Suprapubic skin (tissue), 4 donors: Measurements from ENCODE around the gene FBLN1.
A peak's percentile ranks its signal among the peaks of the same experiment; 100 is the strongest.

Experiments used
- CTCF ChIP-seq, 2 donors: fragments of 200-600 bp in 1 of 2; fragments of 450-650 bp in 1 of 2; sonication (generic) in 1 of 2; IDR thresholded peaks; one replicate each; pipeline ENCODE4 v1.5.1; 2016 to 2019; ENCODE audit warnings: antibody characterized with exemption in 2 of 2, mild to moderate bottlenecking in 1 of 2, moderate library complexity in 1 of 2
- EP300 ChIP-seq: sonication (generic); formaldehyde crosslinking; IDR thresholded peaks from one replicate; pipeline ENCODE4 v1.6.1; 2017; ENCODE audit warnings: antibody characterized with exemption
- POLR2A ChIP-seq, 2 donors: fragments of 450-650 bp; IDR thresholded peaks; one replicate each; pipeline ENCODE4 v1.6.1; 2017; ENCODE audit warnings: antibody characterized with exemption in 2 of 2, mild to moderate bottlenecking in 2 of 2, moderate library complexity in 2 of 2
- POLR2AphosphoS5 ChIP-seq, 3 donors: sonication (generic); formaldehyde crosslinking; IDR thresholded peaks; one replicate each; pipeline ENCODE4 v1.6.1; 2017; ENCODE audit warnings: antibody characterized with exemption in 3 of 3

- no peak for TF ChIP-seq POLR2A (IDR thresholded peaks at IDR 0.05)
- no peak for TF ChIP-seq EP300
- TF ChIP-seq CTCF (IDR thresholded peaks at IDR 0.05), result no peak
- TF ChIP-seq POLR2AphosphoS5 (IDR thresholded peaks at IDR 0.05), result peak in 1 of 3 donors; percentile 65
These were observed 6.2 kb upstream of the FBLN1 start for GRCh38 chr22:45496451-45496941.
